ENCODE results near the gene CDH20.

Gene CDH20

GRCh38 chr18:61597316-61597715 lies 264.1 kb downstream of the CDH20 start:
- DNase-seq (ENCODE audit: low read depth, low spot score) = no peak
- in situ Hi-C loops (cut with HindIII; ENCODE audit: low sequenced_read_pairs) = no loop called here
- no peak overlapping the region for H3K4me3 ChIP-seq (ENCODE audit: low read depth, low read length)
- no peak for TF ChIP-seq CTCF (IDR thresholded peaks at IDR 0.05; ENCODE audit: low read depth, low read length)

GRCh38 chr18:61600422-61600821 lies 267.2 kb downstream of the CDH20 start:
- in situ Hi-C loops (cut with HindIII; ENCODE audit: low sequenced_read_pairs) = no loop called here
- TF ChIP-seq CTCF (IDR thresholded peaks at IDR 0.05; ENCODE audit: low read depth, low read length) = no peak
- no peak for DNase-seq (ENCODE audit: low read depth, low spot score)
- no peak overlapping the region for H3K4me3 ChIP-seq (ENCODE audit: low read depth, low read length)

- TF ChIP-seq CTCF (IDR thresholded peaks at IDR 0.05; ENCODE audit: low read depth, low read length) = no peak
- no peak overlapping the region for H3K4me3 ChIP-seq (ENCODE audit: low read depth, low read length)
- no peak for DNase-seq (ENCODE audit: low read depth, low spot score)
- in situ Hi-C loops (cut with HindIII; ENCODE audit: low sequenced_read_pairs) = no loop called here
These were observed 269.6 kb downstream of the CDH20 start for GRCh38 chr18:61602836-61603235.
